ENCODE measurements around the gene HOXD9. TPM values are rescaled to one million over a fixed set of nuclear protein-coding genes. Genes with fewer than 3 reads are reported as not detected.

Gene HOXD9
- total RNA-seq, 2 experiments from 2014 or later, result not detected

GRCh38 chr2:176152350-176153181, 30.0 kb downstream of the HOXD9 start:
- H3K27me3 ChIP-seq (ENCODE audit: control insufficient read depth in 1 of 2, insufficient read depth in 2 of 2, low read length in 2 of 2), result peaks cover 74 to 97% of the 10 kb centered on the region in 2 experiments

GRCh38 chr2:176154576-176155252, 32.2 kb downstream of the HOXD9 start:
- ATAC-seq (ENCODE audit: poor library complexity) (no peak), DNase-seq (no peak)
- peaks cover 18% of the 10 kb centered on the region for H3K4me1 ChIP-seq (ENCODE audit: insufficient read depth, low read length)
- Mint-ChIP-seq H3K4me1 (ENCODE audit: low read depth) (peaks cover 16% of the 10 kb centered on the region), H3K27ac (no peak overlapping the region), H3K9me3 (no peaks in the 10 kb centered on the region), H3K27me3 (peaks cover 89% of the 10 kb centered on the region), H3K4me3 (no peak overlapping the region), H3K36me3 (ENCODE audit: low read depth) (no peaks in the 10 kb centered on the region)
- H3K9me3 ChIP-seq (ENCODE audit: control insufficient read depth in 1 of 2, insufficient read depth in 1 of 2, low read length in 2 of 2), result peaks cover 0 to 52% of the 10 kb centered on the region in 2 experiments
- no peak overlapping the region for H3K4me3 ChIP-seq (ENCODE audit: low read length)
- no peak for TF ChIP-seq CTCF (IDR thresholded peaks at IDR 0.05)
- no peaks in the 10 kb centered on the region for H3K36me3 ChIP-seq (ENCODE audit: insufficient read depth, low read length)
- H3K27ac ChIP-seq (ENCODE audit: low read depth in 1 of 2, low read length in 2 of 2), result no peak overlapping the region
- intact Hi-C loops (cut with DNase I, micrococcal nuclease), result no loop called here
- ChIA-PET POLR2A (interaction anchor here (1.2 kb wide), 1 partner anchor 14 kb away, joined by 3 read pairs; no protein-coding TSS in a partner anchor), CTCF (interaction anchor here (1.2 kb wide), 1 partner anchor 300 kb away, joined by 3 read pairs; no protein-coding TSS in a partner anchor)
- H3K27me3 ChIP-seq (ENCODE audit: control insufficient read depth in 1 of 2, insufficient read depth in 2 of 2, low read length in 2 of 2), result peaks cover 69 to 96% of the 10 kb centered on the region in 2 experiments

More at GRCh38 chr2:176152350-176153181, 30.0 kb downstream of the HOXD9 start:
- Mint-ChIP-seq H3K27me3 (peaks cover 91% of the 10 kb centered on the region), H3K4me3 (no peak overlapping the region), H3K27ac (no peak overlapping the region), H3K36me3 (ENCODE audit: low read depth) (no peaks in the 10 kb centered on the region), H3K4me1 (ENCODE audit: low read depth) (peaks cover 7% of the 10 kb centered on the region), H3K9me3 (no peaks in the 10 kb centered on the region)
- Histone ChIP-seq H3K36me3 (ENCODE audit: insufficient read depth, low read length) (no peaks in the 10 kb centered on the region), H3K9me3 (ENCODE audit: control insufficient read depth in 1 of 2, insufficient read depth in 1 of 2, low read length in 2 of 2) (peaks cover 0 to 56% of the 10 kb centered on the region in 2 experiments), H3K27ac (ENCODE audit: low read depth in 1 of 2, low read length in 2 of 2) (no peak overlapping the region), H3K4me3 (ENCODE audit: low read length) (no peak overlapping the region), H3K4me1 (ENCODE audit: insufficient read depth, low read length) (peaks cover 14% of the 10 kb centered on the region)
- TF ChIP-seq CTCF (IDR thresholded peaks at IDR 0.05), result no peak
- ATAC-seq (ENCODE audit: poor library complexity), result no peak
- intact Hi-C loops (cut with DNase I, micrococcal nuclease), result no loop called here
- POLR2A ChIA-PET, result no interaction called here
- no peak for DNase-seq
- CTCF ChIA-PET, result no interaction called here

- Histone ChIP-seq H3K4me3 (ENCODE audit: low read length) (no peak overlapping the region), H3K36me3 (ENCODE audit: insufficient read depth, low read length) (no peaks in the 10 kb centered on the region), H3K27ac (ENCODE audit: low read depth in 1 of 2, low read length in 2 of 2) (no peak overlapping the region), H3K4me1 (ENCODE audit: insufficient read depth, low read length) (peaks cover 25% of the 10 kb centered on the region), H3K9me3 (ENCODE audit: control insufficient read depth in 1 of 2, insufficient read depth in 1 of 2, low read length in 2 of 2) (peaks cover 0 to 54% of the 10 kb centered on the region in 2 experiments), H3K27me3 (ENCODE audit: control insufficient read depth in 1 of 2, insufficient read depth in 2 of 2, low read length in 2 of 2) (peaks cover 69 to 96% of the 10 kb centered on the region in 2 experiments)
- intact Hi-C loops (cut with DNase I, micrococcal nuclease), result no loop called here
- ChIA-PET POLR2A (no interaction called here), CTCF (interaction anchor here (1.0 to 1.2 kb wide), 2 partner anchors 28 to 299 kb away, joined by 3 read pairs; no protein-coding TSS in a partner anchor)
- no peak for ATAC-seq (ENCODE audit: poor library complexity)
- H3K27ac Mint-ChIP-seq, result no peak overlapping the region
- H3K9me3 Mint-ChIP-seq, result no peaks in the 10 kb centered on the region
- peaks cover 16% of the 10 kb centered on the region for H3K4me1 Mint-ChIP-seq (ENCODE audit: low read depth)
- H3K27me3 Mint-ChIP-seq, result peaks cover 87% of the 10 kb centered on the region
- no peak overlapping the region for H3K4me3 Mint-ChIP-seq
- no peaks in the 10 kb centered on the region for H3K36me3 Mint-ChIP-seq (ENCODE audit: low read depth)
- no peak for TF ChIP-seq CTCF (IDR thresholded peaks at IDR 0.05)
- no peak for DNase-seq
These were observed 33.0 kb downstream of the HOXD9 start for GRCh38 chr2:176155356-176156044.

Measured in CD4-positive, alpha-beta T cell (primary cell).